Inflammatory macrophage treated with lipopolysaccharide for 1 hour (primary cell): ENCODE measurements around the gene TFF3.
A peak's percentile ranks its signal among the peaks of the same experiment; 100 is the strongest.

Experiments
- DNase-seq, 2 donors: peaks; one replicate each; pipeline ENCODE4 v3.0.0-alpha.2; 2020 to 2022

TFF3 gene

DNA sequence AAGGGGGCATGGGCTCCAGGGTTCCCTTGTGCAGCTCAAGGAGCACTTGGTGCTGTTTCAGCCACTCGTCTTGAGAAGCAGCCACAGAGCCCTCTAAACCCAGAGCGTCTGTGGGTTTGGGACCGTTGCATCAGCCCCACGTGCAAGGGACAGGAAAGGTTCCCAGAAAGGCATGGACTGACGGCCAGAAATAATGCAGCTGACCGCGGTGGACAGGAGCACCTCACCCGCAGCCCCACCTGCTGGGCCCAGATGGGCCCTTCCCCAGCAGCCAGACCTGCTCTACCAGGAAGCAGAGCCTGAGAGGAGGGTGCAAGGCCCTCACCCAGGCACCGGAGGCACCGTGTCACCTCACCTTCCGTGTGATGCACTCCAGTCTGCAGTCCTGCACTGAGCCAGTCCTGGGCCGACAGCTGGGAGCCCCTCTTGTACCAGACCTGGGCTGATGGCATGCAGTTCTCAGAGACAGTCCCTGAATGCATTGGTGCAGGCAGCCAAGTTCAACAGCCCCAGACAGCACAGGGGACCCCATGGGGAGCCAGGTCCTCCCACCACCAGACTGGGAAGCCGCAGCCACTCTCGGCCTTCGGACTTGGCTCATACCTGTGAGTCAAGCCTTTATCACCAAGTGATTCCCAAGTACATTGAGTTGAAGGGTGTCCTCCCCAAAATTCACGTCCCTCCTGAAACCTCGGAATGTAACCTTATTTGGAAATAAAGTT, 4.8 kb upstream of the TFF3 start:
- DNase-seq = no peak

DNA sequence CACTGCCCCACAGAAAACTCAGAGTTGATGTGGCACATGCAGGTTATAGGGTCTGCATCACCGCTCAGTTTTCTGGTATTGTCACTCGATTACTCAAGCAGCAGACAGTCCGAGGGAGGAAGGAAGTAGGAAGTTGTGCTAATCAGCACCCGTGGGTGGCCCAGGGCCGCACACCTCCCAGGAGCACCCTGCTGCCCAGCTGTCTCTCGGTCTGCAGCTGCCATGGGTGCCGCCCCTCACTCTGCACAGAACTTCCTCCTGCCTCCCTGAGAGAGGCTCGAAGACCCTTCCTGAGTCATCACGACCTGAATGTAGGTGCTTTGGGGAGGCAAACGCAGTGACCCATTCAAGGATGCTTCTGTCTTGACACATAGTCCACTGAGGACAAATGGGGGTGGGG, 4.2 kb upstream of the TFF3 start:
- peak; percentile 44 to 60 for DNase-seq

DNA sequence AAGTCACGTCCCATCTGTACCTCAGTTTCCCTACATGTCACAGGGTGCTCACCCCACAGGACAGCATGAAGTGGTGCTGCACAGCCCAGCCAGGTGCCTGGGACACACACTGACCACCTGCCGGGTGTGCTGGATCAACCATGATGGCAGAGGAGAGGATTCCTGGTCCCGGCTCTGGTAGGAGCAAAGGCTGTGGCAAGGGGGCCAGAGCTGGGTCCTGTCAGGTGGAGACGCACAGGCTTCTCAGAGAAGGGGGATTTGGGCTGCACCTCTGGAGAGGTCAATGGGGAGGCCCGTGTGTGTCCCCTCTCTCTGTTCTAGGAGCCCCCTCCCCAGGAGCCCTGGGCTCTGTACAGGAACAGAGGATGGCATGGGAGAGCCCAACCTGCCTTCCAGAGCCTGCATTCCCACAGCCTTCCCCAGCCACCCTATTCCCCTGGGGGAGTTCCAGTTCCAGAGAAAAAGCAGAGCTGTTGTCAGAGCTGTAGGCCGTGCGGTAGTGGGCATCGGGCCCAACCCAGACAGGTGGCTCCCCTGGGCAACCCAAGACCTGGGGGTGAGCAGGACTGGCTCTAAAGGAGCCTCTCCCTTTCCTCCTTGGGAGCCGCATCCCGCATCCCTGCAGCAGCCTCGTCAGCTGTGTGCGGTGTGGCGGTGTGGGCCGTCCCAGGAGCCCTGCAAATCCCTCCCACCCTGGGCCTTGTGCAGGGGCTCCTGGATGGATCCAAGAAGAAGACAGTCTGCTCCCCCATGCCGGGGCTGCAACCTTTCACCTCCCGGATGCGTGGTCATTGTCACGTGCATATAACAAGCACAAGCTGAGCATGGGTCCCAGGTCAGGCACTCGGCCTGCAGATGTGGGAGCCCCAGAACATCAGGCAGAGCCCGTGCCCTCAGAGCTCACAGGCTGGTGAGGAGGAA, 2.9 kb upstream of the TFF3 start:
- DNase-seq = no peak

DNA sequence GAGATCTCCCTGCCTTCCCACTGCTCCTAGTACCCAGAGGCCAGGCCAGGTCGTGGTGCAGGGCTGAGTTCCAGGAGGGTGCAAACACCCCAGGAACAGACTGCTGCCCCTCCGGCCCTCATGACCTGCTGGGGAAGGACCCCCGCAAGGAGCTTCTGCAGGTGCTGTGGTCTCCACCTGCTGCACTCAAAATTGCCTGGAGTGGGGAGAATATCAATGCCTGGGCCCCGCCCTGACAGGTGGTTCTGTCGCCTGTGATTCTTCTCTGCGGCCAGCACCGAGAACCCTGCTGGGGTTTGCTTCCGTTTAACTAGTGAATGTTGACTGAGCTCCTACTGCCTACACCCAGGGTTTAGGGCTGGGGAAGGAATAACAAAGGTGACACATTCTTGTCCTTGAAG, 2.1 kb upstream of the TFF3 start:
- no peak for DNase-seq

DNA sequence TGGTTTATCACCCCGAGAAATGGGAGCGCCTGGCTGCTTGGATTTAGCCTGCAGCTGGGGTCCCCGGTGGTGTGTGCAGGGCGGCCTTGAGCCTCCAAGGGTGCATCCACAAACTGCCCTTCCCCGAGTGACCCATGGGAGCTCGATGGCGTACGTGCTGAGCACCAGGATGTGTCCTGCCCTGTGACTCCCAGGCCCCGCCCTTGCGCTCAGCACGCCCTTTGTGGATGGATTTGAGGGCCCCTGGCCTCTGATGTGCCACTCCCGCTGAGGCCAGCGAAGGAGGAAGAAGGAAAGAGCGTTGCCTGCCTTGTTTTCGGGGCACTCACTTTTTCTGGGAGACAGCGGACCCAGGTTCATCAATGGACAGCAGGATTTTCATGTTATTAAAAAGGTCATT, 1.7 kb upstream of the TFF3 start:
- no peak for DNase-seq

DNA sequence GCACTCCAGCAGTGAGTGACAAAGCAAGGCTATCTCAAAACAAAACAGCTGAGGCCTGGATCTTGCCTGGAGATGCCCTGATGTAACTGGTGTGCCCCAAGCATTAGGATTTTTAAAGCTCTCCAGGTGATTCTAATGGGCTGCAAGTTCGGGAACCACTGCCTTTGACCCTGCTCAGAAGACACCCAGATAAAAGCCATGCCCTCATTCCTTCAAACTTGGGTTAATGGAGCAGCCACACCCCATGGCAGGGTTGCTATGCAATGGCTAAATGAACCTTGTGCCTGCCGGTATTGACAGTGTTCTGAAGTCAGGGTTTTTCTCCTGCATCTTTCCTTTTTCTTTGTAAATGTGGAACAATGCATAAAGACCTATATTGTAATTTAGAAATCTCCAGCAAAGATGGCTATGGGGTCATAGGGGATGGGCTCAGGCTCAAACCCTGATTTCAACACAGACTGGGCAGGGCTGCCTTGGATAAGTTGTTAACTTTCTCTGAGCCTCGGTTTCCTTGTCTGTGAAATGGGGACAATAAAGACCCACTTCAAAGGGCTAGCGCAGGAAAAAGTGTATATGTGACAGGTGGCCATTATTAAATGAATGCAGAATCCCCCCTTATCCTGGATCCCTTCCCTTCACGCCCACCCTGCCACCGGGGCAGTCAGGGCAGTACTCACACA, 453 bp downstream of the TFF3 start:
- DNase-seq = no peak

DNA sequence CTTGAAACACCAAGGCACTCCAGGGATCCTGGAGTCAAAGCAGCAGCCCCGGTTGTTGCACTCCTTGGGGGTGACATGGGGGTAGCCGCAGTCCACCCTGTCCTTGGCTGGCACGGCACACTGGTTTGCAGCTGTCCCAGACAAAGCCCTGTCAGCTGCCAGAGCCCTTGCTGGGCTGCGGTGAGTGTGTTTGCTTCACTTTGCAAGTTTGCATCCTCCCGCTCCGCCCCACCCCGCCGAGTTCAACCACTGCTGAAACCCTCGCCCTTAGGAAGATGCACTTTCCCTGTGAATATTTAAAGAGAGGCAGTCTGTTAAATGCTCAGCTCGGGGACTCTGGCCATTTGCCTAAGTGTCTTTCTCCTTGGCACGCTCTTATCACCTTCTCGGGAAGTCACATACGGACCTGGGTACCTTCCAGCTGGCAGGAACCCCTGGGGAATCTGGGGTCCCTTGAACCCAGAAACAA, 1.7 kb downstream of the TFF3 start:
- no peak for DNase-seq

DNA sequence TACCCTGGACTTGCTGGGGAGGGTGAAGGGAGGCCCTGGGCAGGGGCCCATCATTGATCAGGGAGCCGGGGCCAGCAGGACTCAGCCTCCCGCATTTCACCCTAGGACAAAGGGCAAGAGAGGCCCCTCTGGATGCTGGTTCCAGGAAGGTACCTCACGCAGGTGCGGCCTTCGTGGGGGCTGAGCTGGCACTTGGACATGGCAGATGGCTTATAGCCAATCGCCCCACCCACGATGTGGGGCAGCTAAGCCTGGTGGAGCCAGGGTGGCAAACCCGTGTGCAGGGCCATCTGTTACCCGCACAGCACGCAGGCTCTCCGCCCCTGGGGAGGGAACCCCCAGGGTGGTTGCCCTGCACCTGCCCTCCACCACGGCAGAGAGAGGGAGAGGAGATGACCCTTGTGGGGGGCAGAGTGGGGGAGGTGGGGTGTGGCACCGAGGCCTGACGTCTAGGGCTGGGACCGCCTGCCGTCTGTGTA, 2.5 kb downstream of the TFF3 start:
- no peak for DNase-seq

DNA sequence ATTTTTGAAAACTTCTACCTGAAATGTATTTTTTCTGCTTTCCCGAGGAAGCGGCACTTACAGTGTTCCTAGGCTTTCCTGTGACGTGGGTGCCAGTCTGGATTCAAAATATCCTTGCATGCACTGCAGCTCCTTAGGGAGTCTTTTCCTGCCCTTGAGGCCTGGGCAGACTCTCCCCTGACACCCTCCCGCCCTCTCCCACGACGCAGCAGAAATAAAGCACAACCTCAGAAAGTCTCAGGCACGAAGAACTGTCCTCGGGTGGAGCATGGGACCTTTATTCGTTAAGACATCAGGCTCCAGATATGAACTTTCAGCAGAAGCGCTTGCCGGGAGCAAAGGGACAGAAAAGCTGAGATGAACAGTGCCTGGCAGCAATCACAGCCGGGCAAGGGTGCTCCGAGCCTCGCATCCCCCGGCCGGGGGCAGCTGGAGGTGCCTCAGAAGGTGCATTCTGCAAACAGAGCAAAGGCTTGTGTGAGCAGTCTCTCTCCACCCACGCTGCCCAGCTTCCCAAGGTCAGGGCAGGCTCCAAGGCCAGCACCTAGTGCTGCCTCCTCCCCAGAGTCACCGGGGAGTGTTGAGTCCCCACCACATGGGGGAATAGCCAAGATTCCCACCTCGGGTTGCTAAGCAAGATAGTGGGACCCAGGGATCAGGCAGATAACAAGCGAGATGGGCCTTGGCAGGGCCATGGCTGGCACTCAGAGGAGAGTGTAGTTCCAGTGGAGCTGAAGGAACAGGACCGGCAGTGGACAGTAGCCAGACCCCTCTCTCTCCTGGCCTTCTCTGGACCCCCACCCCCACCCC, 3.2 kb downstream of the TFF3 start:
- DNase-seq = no peak

DNA sequence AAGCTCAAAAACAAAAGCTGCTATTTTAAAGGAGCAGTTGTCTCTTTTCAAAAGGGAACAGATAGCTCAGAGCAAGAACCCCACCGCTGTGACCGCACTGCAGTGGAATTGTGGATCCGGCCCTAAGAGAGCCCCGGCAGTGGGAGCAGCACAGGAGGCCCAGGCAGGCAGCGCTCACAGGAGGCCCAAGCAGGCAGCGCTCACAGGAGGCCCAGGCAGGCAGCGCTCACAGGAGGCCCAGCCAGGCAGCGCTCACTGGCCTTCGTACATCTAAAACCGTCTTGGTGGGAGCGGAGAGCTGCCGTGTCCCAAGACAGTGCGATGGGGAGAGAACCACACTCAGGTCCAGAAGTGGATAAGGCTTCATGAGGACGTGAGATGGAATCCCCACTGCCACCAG, 4.0 kb downstream of the TFF3 start:
- DNase-seq = no peak

DNA sequence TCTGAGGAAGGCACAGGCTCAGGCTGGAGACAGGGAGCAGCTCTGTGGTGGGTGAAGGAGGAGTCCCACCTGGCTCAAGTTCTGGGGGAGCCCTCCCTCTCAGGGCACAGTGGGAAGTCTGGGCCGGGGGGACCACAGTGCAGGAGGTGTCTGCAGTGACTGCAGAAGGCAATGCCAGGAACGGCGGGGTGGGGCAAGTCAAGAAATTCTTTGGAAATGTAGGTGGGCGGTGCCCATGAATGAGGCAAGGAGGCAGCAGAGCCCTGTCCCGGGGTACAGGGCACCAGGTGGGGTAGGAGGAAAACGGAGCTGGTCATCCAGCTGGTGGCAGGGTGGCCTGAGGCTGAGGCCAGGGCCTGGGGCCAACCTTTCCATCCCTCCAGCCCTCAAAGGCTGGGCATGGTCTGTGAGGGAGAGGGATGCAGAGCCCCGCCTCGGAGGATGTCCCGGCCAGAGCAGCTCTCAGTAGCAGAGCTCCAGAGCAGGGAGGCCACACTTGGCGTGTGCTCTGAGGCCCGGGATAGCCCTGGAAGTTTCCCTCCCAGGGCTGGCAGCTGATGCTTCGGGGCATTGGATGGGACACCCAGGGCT, 4.7 kb downstream of the TFF3 start:
- no peak for DNase-seq

DNA sequence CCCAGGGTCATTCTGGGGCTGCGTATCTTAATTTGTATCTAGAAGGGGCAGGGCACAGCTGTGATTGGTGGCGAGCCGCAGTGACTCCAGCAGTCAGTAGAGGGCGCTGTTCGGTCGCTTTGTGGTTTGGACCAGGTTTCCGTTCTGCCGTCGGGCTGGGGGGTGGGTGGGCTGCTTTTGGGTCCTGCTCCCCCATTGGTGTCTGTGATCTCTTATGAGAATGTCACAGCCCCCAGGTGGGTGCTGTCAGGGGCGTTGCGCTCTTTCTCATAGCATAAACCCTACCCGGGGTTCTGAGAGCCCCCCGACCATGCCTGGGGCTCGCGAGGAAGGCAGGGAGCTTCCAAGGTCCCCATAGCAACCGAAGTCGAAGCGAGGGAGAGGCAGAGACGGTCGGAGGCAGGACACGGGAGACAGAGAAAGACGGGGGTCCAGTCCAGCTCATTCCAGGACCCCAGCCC, 5.4 kb downstream of the TFF3 start:
- DNase-seq = peak in 1 of 2 donors; percentile 82

DNA sequence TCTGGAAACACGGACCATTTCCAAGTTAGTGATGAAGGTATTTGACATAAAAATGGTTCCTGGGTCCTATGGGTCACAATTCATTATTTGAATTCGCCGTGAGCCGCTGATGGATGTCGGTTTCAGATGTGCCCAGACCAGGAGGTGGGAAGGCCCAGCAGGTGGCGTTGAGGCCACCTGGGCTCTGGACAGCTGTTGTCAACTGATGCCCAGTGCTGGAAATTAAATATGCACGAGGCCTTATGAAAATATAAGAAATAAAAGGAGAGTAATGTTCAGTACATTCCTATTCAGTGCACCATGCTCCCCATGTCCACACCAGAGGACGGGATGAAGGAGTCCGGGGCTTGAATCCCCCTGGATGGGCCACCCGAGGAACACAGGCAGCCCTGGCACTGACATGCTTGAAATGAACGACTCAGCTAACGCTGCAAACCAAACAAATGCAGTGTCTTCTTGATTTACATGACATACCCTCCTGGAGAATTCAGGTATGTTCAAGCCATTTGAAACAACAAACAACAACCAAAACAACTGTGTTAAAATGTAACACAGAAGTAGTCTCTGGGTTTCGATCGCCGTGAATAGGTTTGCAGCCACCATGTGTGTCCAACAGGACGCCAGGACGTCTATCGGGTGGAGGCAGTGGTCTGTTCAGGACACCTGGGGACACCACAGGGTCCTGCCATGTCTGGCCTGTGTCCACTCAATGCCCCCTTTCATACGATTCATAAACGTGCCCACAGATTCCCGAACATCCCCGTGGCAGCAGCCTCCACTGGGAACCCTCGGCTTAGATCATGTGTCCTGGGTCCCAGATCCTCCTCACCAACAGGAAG, 6.1 kb downstream of the TFF3 start:
- no peak for DNase-seq

DNA sequence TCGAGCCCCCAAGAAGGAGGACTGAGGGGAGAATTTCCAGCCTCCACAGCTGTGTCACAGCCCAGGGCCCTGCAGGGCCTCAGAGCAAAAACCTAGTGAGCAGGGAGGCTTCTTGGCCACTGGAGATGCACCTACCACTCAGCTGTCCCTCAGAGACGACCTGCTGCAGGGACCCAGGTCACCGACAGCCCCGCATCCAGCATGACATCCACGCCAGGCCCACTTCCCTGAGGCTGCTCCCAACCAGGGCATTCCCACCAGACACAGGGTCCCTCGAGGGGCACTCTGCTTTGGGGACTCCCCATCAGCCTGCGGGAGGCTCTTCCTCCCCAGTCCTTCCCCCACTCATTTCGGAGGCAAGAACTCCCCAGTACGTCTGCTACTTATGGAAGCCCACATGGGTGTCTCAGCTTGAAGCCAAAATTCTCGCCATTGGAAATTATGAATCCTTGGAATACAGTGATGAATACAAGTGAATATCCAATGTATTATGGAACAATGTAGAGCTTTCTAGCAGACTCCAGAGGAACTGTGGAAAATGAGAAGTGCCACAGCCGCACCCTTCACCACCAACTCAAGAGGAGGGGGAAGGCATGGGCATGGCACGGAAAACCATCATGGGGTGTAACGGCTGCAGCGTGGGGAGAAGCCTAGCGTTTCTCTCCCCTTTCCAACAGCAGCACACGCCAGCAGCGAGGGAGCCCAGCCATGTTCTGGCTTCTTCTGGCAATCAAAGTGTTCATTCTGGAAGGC, 6.9 kb downstream of the TFF3 start:
- peak; percentile 32 to 44 for DNase-seq

DNA sequence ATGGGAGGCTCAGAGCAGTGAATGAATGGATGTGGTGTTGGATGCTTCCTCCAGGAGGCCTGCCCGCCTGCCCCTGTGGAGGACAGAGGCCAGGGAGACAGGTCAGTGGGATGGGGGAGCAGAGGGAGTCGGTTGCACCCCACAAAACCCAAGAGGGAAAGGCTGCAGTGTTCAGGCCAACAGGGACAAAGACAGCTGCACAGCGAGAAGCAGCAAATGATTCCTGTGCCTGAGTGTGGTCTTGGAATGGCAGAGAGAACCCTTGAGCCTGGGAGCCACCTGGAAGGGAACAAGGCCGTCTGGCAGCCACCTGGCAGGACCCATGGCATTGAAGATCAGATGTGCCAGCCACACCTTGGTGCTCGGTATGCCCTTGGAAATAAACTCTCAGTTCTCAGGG, 8.1 kb downstream of the TFF3 start:
- no peak for DNase-seq

DNA sequence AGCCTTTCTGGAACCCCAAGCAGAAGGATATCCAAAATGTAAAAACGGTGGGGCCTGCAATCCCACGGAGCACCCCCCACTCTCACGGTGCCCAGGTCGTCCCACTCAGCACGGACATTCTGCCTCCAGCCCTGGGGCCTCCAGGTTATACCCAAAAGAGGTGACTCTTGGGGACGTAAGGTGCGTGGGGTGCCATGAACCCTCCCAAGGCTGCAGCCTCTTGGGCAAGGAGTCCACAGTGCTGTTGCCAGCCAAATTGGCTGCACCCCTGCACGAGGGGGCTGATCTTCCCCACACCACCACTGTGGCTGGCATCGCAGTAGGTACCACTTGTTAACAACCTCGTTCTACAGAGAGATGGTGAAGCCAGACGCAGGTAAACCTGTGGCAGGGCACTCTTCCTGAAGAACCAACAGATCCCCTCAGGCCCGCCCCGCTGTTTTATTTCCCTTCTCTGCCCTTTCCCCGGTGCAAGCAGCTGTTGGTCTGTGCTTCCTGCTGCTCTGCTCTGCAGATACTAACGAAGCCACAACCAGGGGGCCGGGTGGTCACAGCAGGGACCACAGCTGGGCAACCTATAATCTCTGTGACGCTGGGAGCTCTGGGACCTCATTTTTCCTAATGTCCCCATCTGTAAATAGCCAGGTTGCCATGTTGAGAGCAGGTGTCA, 8.7 kb downstream of the TFF3 start:
- DNase-seq = no peak

DNA sequence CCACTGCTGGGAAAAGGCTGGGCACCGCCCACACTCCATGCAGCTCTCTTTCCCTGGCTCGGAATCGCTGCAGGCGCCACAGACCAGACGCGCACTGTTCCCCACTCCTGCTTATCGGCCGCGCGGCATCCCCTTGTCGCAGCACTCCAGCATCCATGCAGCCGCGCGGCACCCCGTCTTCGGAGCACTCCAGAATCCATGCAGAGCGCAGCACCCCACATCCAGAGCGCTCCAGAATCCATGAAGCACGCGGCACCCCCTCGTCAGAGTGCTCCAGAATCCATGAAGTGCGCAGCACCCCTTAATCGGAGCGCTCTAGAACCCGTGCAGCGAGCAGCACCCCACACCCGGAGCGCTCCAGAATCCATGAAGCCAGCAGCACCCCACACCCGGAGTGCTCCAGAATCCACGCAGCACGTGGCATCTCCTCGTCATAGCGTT, 9.5 kb downstream of the TFF3 start:
- no peak for DNase-seq

DNA sequence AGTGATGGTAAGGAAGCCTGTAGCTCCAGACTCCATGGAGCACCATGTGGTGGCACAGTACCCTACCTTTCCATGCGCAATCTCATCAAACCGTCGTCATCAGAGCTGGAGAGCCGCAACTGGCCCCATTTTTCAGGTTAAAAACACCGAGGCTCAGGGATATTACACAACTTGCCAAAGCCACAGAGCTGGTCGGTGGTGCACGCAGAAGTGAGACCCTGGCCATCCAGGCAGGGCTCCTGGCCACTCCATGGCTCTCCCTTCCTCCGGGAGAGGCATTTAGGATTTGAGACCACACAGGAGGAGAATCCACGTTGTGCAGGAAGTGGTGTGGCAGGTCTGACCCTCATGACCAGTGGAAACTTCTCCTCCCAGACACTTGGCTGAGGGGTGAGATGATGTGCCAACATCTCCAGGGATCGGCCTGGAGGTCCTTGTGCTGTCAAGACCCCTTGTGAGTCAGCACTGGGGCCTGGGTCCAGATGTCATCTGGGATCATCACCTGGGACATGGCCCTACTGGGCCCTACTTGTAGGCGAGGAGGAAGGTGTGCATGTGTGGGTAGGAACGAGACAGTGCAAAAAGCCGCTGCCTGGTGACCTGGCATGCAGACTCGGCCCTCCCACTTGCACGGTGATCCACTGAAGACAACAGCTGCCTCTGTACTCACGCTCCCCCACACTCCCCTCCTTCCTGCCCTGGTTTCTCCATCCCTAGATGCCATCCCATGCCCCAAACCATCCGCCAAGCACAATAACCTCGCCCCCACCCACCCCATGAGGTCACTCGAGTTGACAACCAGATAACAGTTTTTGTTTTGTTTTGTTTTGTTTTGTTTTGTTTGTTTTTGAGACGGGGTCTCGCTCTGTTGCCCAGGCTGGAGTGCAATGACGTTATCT, 10.4 kb downstream of the TFF3 start:
- no peak for DNase-seq

DNA sequence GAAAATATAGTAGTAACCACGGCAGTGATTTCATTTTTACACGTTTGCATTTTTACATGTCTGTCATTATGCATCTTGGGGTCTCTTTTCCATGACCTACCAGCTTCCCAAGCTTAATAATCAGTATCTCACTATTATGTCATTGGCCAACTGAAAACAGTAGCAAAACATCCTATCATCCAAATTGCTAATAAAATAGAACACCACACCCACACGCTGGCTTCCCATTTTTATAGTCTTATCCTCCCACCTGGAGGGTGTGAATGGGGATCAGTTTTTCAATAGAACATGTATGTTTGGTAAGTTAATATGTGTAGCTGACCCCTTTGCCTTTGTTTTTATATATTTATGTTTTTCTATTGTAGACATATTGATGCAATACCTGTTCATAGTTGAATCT, 11.8 kb downstream of the TFF3 start:
- DNase-seq = no peak
